Measurements from ENCODE around the gene CPXM1. TPM values are rescaled to one million over a fixed set of nuclear protein-coding genes. Genes with fewer than 3 reads are reported as not detected.

The CPXM1 gene
- total RNA-seq, 1 experiment from 2014 or later, result not detected

GRCh38 chr20:2806351-2806701 is 5.9 kb upstream of the CPXM1 start:
- CTCF ChIA-PET, result no interaction called here
- Histone ChIP-seq H3K27me3 (ENCODE audit: low read length) (no peaks in the 10 kb centered on the region), H3F3A (ENCODE audit: low read length, unreplicated experiment) (no peaks in the 10 kb centered on the region), H3K9me3 (ENCODE audit: low read length) (no peaks in the 10 kb centered on the region), H4K20me1 (ENCODE audit: low read length) (no peaks in the 10 kb centered on the region), H3K4me3 (ENCODE audit: low read length) (no peak overlapping the region), H3K4me2 (ENCODE audit: low read length) (no peak overlapping the region), H2AFZ (ENCODE audit: low read length) (no peak overlapping the region), H3K36me3 (ENCODE audit: low read depth, low read length) (no peaks in the 10 kb centered on the region), H3K79me2 (ENCODE audit: low read length) (no peaks in the 10 kb centered on the region), H3K27ac (ENCODE audit: low read length) (no peak overlapping the region), H3K4me1 (ENCODE audit: insufficient read depth, low read length) (no peaks in the 10 kb centered on the region), H3K9ac (ENCODE audit: low read length) (no peak overlapping the region), H3K9me2 (replicated peaks; ENCODE audit: low read length) (no peaks in the 10 kb centered on the region)
- ATAC-seq (no peak), DNase-seq (no peak)
- TF ChIP-seq CTCF (conservative IDR thresholded peaks at IDR 0.05; ENCODE audit: low read depth, low read length), result no peak
- TF ChIP-seq EZH2phosphoT487 (IDR thresholded peaks at IDR 0.05; ENCODE audit: borderline replicate concordance, low read length), result no peak
- TF ChIP-seq EZH2 (IDR thresholded peaks at IDR 0.05; ENCODE audit: low read length, unreplicated experiment), result no peak
- POLR2A ChIA-PET (ENCODE audit: unreplicated experiment), result no interaction called here
- BruUV-seq (replicated peaks), result no TSS peak
- intact Hi-C loops (cut with micrococcal nuclease), result no loop called here

- ATAC-seq (no peak), DNase-seq (no peak)
- H3K4me2 ChIP-seq (ENCODE audit: low read length), result no peak overlapping the region
- H3K27ac ChIP-seq (ENCODE audit: low read length), result no peak overlapping the region
- no peaks in the 10 kb centered on the region for H4K20me1 ChIP-seq (ENCODE audit: low read length)
- no peak overlapping the region for H2AFZ ChIP-seq (ENCODE audit: low read length)
- H3K9me3 ChIP-seq (ENCODE audit: low read length), result no peaks in the 10 kb centered on the region
- H3K27me3 ChIP-seq (ENCODE audit: low read length), result no peaks in the 10 kb centered on the region
- no peaks in the 10 kb centered on the region for H3F3A ChIP-seq (ENCODE audit: low read length, unreplicated experiment)
- no peaks in the 10 kb centered on the region for H3K9me2 ChIP-seq (replicated peaks; ENCODE audit: low read length)
- no peak overlapping the region for H3K4me3 ChIP-seq (ENCODE audit: low read length)
- H3K4me1 ChIP-seq (ENCODE audit: insufficient read depth, low read length), result no peaks in the 10 kb centered on the region
- no peaks in the 10 kb centered on the region for H3K36me3 ChIP-seq (ENCODE audit: low read depth, low read length)
- CTCF ChIA-PET, result no interaction called here
- H3K9ac ChIP-seq (ENCODE audit: low read length), result no peak overlapping the region
- H3K79me2 ChIP-seq (ENCODE audit: low read length), result no peaks in the 10 kb centered on the region
- POLR2A ChIA-PET (ENCODE audit: unreplicated experiment), result no interaction called here
- TF ChIP-seq EZH2 (IDR thresholded peaks at IDR 0.05; ENCODE audit: low read length, unreplicated experiment), result no peak
- TF ChIP-seq EZH2phosphoT487 (IDR thresholded peaks at IDR 0.05; ENCODE audit: borderline replicate concordance, low read length), result no peak
- no peak for TF ChIP-seq CTCF (conservative IDR thresholded peaks at IDR 0.05; ENCODE audit: low read depth, low read length)
- BruUV-seq (replicated peaks), result no TSS peak
- intact Hi-C loops (cut with micrococcal nuclease), result no loop called here
Observed at GRCh38 chr20:2805689-2806350, 5.4 kb upstream of the CPXM1 start.

- intact Hi-C loops (cut with micrococcal nuclease), result no loop called here
- Histone ChIP-seq H3K27ac (ENCODE audit: low read length) (no peak overlapping the region), H4K20me1 (ENCODE audit: low read length) (no peaks in the 10 kb centered on the region), H3K4me1 (ENCODE audit: insufficient read depth, low read length) (no peaks in the 10 kb centered on the region), H2AFZ (ENCODE audit: low read length) (no peak overlapping the region), H3K9me2 (replicated peaks; ENCODE audit: low read length) (no peaks in the 10 kb centered on the region), H3K79me2 (ENCODE audit: low read length) (no peaks in the 10 kb centered on the region), H3K9me3 (ENCODE audit: low read length) (no peaks in the 10 kb centered on the region), H3K27me3 (ENCODE audit: low read length) (no peaks in the 10 kb centered on the region), H3K4me3 (ENCODE audit: low read length) (no peak overlapping the region), H3K36me3 (ENCODE audit: low read depth, low read length) (no peaks in the 10 kb centered on the region), H3K9ac (ENCODE audit: low read length) (no peak overlapping the region), H3K4me2 (ENCODE audit: low read length) (no peak overlapping the region), H3F3A (ENCODE audit: low read length, unreplicated experiment) (no peaks in the 10 kb centered on the region)
- no TSS peak for BruUV-seq (replicated peaks)
- ATAC-seq (no peak), DNase-seq (no peak)
- CTCF ChIA-PET, result no interaction called here
- TF ChIP-seq EZH2 (IDR thresholded peaks at IDR 0.05; ENCODE audit: low read length, unreplicated experiment) (no peak), CTCF (conservative IDR thresholded peaks at IDR 0.05; ENCODE audit: low read depth, low read length) (no peak), EZH2phosphoT487 (IDR thresholded peaks at IDR 0.05; ENCODE audit: borderline replicate concordance, low read length) (no peak)
- POLR2A ChIA-PET (ENCODE audit: unreplicated experiment), result no interaction called here
Observed at GRCh38 chr20:2804852-2805688, 4.6 kb upstream of the CPXM1 start.
